ENCODE measurements around the gene TOX2.

The TOX2 gene

GRCh38 chr20:44095831-44096230 lies 181.2 kb downstream of the TOX2 start:
- ChIA-PET CTCF (interaction anchor here (0.6 to 0.9 kb wide), 2 partner anchors 18 to 450 kb away, joined by 3 to 4 read pairs; no protein-coding TSS in a partner anchor), POLR2A (no interaction called here)
- Histone ChIP-seq H3K4me1 (ENCODE audit: control extremely low read depth in 1 of 4, control insufficient read depth in 4 of 4, insufficient read depth in 4 of 4, low read length in 3 of 4) (no peaks in the 10 kb centered on the region), H3K4me3 (ENCODE audit: control insufficient read depth in 1 of 7, extremely low read depth in 1 of 7, insufficient read depth in 4 of 7, low read depth in 2 of 7, low read length in 6 of 7) (no peak overlapping the region), H3K9me3 (ENCODE audit: control extremely low read depth in 1 of 5, control insufficient read depth in 4 of 5, insufficient read depth in 2 of 5, low read depth in 1 of 5, low read length in 4 of 5) (no peaks in the 10 kb centered on the region), H3K27me3 (replicated peaks in 2 of 5; ENCODE audit: control insufficient read depth in 4 of 5, insufficient read depth in 5 of 5, low read length in 4 of 5) (no peaks in the 10 kb centered on the region), H3K27ac (ENCODE audit: insufficient read depth in 1 of 2, low read depth in 1 of 2, low read length in 2 of 2, poor library complexity in 1 of 2, severe bottlenecking in 2 of 2) (no peak overlapping the region), H3K36me3 (ENCODE audit: control insufficient read depth in 4 of 4, insufficient read depth in 4 of 4, low read length in 3 of 4) (no peaks in the 10 kb centered on the region)
- no peak for DNase-seq
- 96% methylated on average over 7 of the region's 7 CpGs for WGBS (ENCODE audit: insufficient coverage)

- Histone ChIP-seq H3K4me3 (ENCODE audit: control insufficient read depth in 1 of 7, extremely low read depth in 1 of 7, insufficient read depth in 4 of 7, low read depth in 2 of 7, low read length in 6 of 7) (no peak overlapping the region), H3K27ac (ENCODE audit: insufficient read depth in 1 of 2, low read depth in 1 of 2, low read length in 2 of 2, poor library complexity in 1 of 2, severe bottlenecking in 2 of 2) (no peak overlapping the region), H3K4me1 (ENCODE audit: control extremely low read depth in 1 of 4, control insufficient read depth in 4 of 4, insufficient read depth in 4 of 4, low read length in 3 of 4) (no peaks in the 10 kb centered on the region), H3K27me3 (replicated peaks in 2 of 5; ENCODE audit: control insufficient read depth in 4 of 5, insufficient read depth in 5 of 5, low read length in 4 of 5) (no peaks in the 10 kb centered on the region), H3K36me3 (ENCODE audit: control insufficient read depth in 4 of 4, insufficient read depth in 4 of 4, low read length in 3 of 4) (no peaks in the 10 kb centered on the region), H3K9me3 (ENCODE audit: control extremely low read depth in 1 of 5, control insufficient read depth in 4 of 5, insufficient read depth in 2 of 5, low read depth in 1 of 5, low read length in 4 of 5) (peaks cover 0 to 6% (median 0%) of the 10 kb centered on the region in 5 experiments)
- no peak for DNase-seq
- ChIA-PET POLR2A (no interaction called here), CTCF (interaction anchor here (0.7 to 2.2 kb wide), 3 partner anchors 14 to 42 kb away, joined by 3 to 8 read pairs (median 3); no protein-coding TSS in a partner anchor)
- 86% methylated on average over 13 of the region's 14 CpGs for WGBS (ENCODE audit: insufficient coverage)
These were observed 183.0 kb downstream of the TOX2 start for GRCh38 chr20:44097521-44098255.

- CTCF ChIA-PET = interaction anchor here (1.1 to 2.2 kb wide), 3 partner anchors 18 to 42 kb away, joined by 3 to 8 read pairs (median 4); no protein-coding TSS in a partner anchor
- Histone ChIP-seq H3K36me3 (ENCODE audit: control insufficient read depth in 4 of 4, insufficient read depth in 4 of 4, low read length in 3 of 4) (no peaks in the 10 kb centered on the region), H3K27me3 (replicated peaks in 2 of 5; ENCODE audit: control insufficient read depth in 4 of 5, insufficient read depth in 5 of 5, low read length in 4 of 5) (peaks cover 0 to under 1% (median 0%) of the 10 kb centered on the region in 5 experiments), H3K4me1 (ENCODE audit: control extremely low read depth in 1 of 4, control insufficient read depth in 4 of 4, insufficient read depth in 4 of 4, low read length in 3 of 4) (no peaks in the 10 kb centered on the region), H3K9me3 (ENCODE audit: control extremely low read depth in 1 of 5, control insufficient read depth in 4 of 5, insufficient read depth in 2 of 5, low read depth in 1 of 5, low read length in 4 of 5) (peaks cover 0 to 11% (median under 1%) of the 10 kb centered on the region in 5 experiments), H3K27ac (ENCODE audit: insufficient read depth in 1 of 2, low read depth in 1 of 2, low read length in 2 of 2, poor library complexity in 1 of 2, severe bottlenecking in 2 of 2) (no peak overlapping the region), H3K4me3 (ENCODE audit: control insufficient read depth in 1 of 7, extremely low read depth in 1 of 7, insufficient read depth in 4 of 7, low read depth in 2 of 7, low read length in 6 of 7) (no peak overlapping the region)
- no peak for DNase-seq
- POLR2A ChIA-PET = no interaction called here
- 97% methylated on average over 4 of the region's 6 CpGs for WGBS (ENCODE audit: insufficient coverage)
These were observed 183.6 kb downstream of the TOX2 start for GRCh38 chr20:44098256-44098630.

GRCh38 chr20:44098657-44099056 lies 184.0 kb downstream of the TOX2 start:
- POLR2A ChIA-PET = no interaction called here
- Histone ChIP-seq H3K4me1 (ENCODE audit: control extremely low read depth in 1 of 4, control insufficient read depth in 4 of 4, insufficient read depth in 4 of 4, low read length in 3 of 4) (no peaks in the 10 kb centered on the region), H3K9me3 (ENCODE audit: control extremely low read depth in 1 of 5, control insufficient read depth in 4 of 5, insufficient read depth in 2 of 5, low read depth in 1 of 5, low read length in 4 of 5) (peaks cover 0 to 13% (median 4%) of the 10 kb centered on the region in 5 experiments), H3K36me3 (ENCODE audit: control insufficient read depth in 4 of 4, insufficient read depth in 4 of 4, low read length in 3 of 4) (no peaks in the 10 kb centered on the region), H3K27ac (ENCODE audit: insufficient read depth in 1 of 2, low read depth in 1 of 2, low read length in 2 of 2, poor library complexity in 1 of 2, severe bottlenecking in 2 of 2) (no peak overlapping the region), H3K27me3 (replicated peaks in 2 of 5; ENCODE audit: control insufficient read depth in 4 of 5, insufficient read depth in 5 of 5, low read length in 4 of 5) (peaks cover 0 to 5% (median 2%) of the 10 kb centered on the region in 5 experiments), H3K4me3 (ENCODE audit: control insufficient read depth in 1 of 7, extremely low read depth in 1 of 7, insufficient read depth in 4 of 7, low read depth in 2 of 7, low read length in 6 of 7) (no peak overlapping the region)
- no peak for DNase-seq
- CTCF ChIA-PET = interaction anchor here (1.1 to 2.2 kb wide), 3 partner anchors 18 to 43 kb away, joined by 3 to 8 read pairs (median 4); no protein-coding TSS in a partner anchor
- WGBS (ENCODE audit: insufficient coverage) = 100% methylated on average over 4 of the region's 5 CpGs

GRCh38 chr20:44099832-44100231 lies 185.2 kb downstream of the TOX2 start:
- 90% methylated on average over 2 of the region's 7 CpGs for WGBS (ENCODE audit: insufficient coverage)

GRCh38 chr20:44102582-44102981 lies 187.9 kb downstream of the TOX2 start:
- no peaks in the 10 kb centered on the region for H3K36me3 ChIP-seq (ENCODE audit: control insufficient read depth in 4 of 4, insufficient read depth in 4 of 4, low read length in 3 of 4)
- no CpG with 5 or more reads among the region's 1 CpG for WGBS (ENCODE audit: insufficient coverage)
- H3K27me3 ChIP-seq (replicated peaks in 2 of 5; ENCODE audit: control insufficient read depth in 4 of 5, insufficient read depth in 5 of 5, low read length in 4 of 5) = peaks cover 2 to 17% (median 4%) of the 10 kb centered on the region in 5 experiments
- POLR2A ChIA-PET = no interaction called here
- DNase-seq = no peak
- no peak overlapping the region for H3K27ac ChIP-seq (ENCODE audit: insufficient read depth in 1 of 2, low read depth in 1 of 2, low read length in 2 of 2, poor library complexity in 1 of 2, severe bottlenecking in 2 of 2)
- CTCF ChIA-PET = no interaction called here
- H3K4me3 ChIP-seq (ENCODE audit: control insufficient read depth in 1 of 7, extremely low read depth in 1 of 7, insufficient read depth in 4 of 7, low read depth in 2 of 7, low read length in 6 of 7) = no peak overlapping the region
- H3K4me1 ChIP-seq (ENCODE audit: control extremely low read depth in 1 of 4, control insufficient read depth in 4 of 4, insufficient read depth in 4 of 4, low read length in 3 of 4) = no peaks in the 10 kb centered on the region
- peaks cover 0 to 19% (median 4%) of the 10 kb centered on the region in 5 experiments for H3K9me3 ChIP-seq (ENCODE audit: control extremely low read depth in 1 of 5, control insufficient read depth in 4 of 5, insufficient read depth in 2 of 5, low read depth in 1 of 5, low read length in 4 of 5)

More at GRCh38 chr20:44099832-44100231, 185.2 kb downstream of the TOX2 start:
- ChIA-PET POLR2A (no interaction called here), CTCF (interaction anchor here (1.4 to 2.2 kb wide), 2 partner anchors 15 to 18 kb away, joined by 4 to 8 read pairs; no protein-coding TSS in a partner anchor)
- DNase-seq = no peak
- H3K4me1 ChIP-seq (ENCODE audit: control extremely low read depth in 1 of 4, control insufficient read depth in 4 of 4, insufficient read depth in 4 of 4, low read length in 3 of 4) = no peaks in the 10 kb centered on the region
- H3K27me3 ChIP-seq (replicated peaks in 2 of 5; ENCODE audit: control insufficient read depth in 4 of 5, insufficient read depth in 5 of 5, low read length in 4 of 5) = peaks cover 0 to 10% (median 2%) of the 10 kb centered on the region in 5 experiments
- no peak overlapping the region for H3K4me3 ChIP-seq (ENCODE audit: control insufficient read depth in 1 of 7, extremely low read depth in 1 of 7, insufficient read depth in 4 of 7, low read depth in 2 of 7, low read length in 6 of 7)
- H3K27ac ChIP-seq (ENCODE audit: insufficient read depth in 1 of 2, low read depth in 1 of 2, low read length in 2 of 2, poor library complexity in 1 of 2, severe bottlenecking in 2 of 2) = no peak overlapping the region
- H3K36me3 ChIP-seq (ENCODE audit: control insufficient read depth in 4 of 4, insufficient read depth in 4 of 4, low read length in 3 of 4) = no peaks in the 10 kb centered on the region
- H3K9me3 ChIP-seq (ENCODE audit: control extremely low read depth in 1 of 5, control insufficient read depth in 4 of 5, insufficient read depth in 2 of 5, low read depth in 1 of 5, low read length in 4 of 5) = peaks cover 0 to 13% (median 4%) of the 10 kb centered on the region in 5 experiments

Measured in common myeloid progenitor, CD34-positive (primary cell).